Femur (tissue), 1 donor: ENCODE results near the gene FYTTD1.

Source experiments
- DNase-seq: peaks from one replicate; pipeline ENCODE4 v3.0.0-alpha.2; 2017

Gene FYTTD1

DNA sequence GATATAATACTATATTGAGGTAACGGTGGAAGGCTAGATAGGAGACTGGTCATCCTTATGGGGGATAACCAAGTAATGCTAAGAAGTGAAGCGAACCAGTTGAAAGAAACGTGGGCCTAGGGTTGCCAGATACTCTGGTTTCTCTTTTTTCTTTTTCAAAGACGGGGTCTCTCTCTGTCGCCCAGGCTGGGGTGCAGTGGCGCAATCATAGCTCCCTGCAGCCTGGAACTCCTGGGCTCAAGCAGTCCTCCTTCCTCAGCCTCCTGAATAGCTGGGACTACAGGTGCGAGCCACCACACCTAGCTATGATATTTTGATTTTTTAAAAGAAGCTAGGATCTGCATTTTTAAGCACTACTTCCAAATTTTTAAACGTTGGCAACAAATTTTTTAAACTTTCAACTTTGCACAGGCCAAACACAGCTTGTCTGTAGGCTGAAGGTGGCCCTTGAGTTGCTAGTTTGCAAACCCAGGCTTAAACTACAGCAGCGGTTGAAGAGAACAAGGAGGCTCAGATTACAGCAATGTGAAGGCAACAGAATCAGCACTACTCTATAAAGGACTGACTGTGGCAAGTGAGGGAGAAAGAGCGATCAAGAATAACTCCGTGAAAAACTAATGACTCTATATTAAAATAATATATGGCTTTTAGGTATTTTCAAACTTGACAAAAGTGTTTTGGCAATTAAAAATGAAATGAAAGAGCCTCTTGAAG, 11.8 kb upstream of the FYTTD1 start:
- DNase-seq: no peak

DNA sequence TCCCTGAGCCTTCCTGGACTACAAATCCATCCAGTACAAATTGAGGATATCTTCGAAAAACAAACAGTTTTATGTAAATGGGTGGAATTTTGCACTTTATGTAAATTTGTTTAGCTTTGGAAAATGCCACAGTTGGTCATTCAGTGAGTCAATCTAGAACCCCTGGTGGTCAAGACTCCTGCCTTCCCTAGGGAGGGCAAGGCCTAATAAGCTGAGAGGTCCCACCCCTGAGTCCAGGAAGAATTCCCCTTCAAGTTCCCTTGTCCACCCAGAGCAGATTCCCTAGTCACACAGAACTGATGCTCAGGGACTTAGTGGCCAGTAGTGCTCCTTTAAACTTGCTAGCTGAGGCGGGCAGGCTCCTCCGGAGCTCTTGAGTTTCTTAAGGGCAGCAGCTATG, 6.9 kb upstream of the FYTTD1 start:
- no peak for DNase-seq

GRCh38 chr3:197746209-197746608, 3.5 kb upstream of the FYTTD1 start:
- no peak for DNase-seq

DNA sequence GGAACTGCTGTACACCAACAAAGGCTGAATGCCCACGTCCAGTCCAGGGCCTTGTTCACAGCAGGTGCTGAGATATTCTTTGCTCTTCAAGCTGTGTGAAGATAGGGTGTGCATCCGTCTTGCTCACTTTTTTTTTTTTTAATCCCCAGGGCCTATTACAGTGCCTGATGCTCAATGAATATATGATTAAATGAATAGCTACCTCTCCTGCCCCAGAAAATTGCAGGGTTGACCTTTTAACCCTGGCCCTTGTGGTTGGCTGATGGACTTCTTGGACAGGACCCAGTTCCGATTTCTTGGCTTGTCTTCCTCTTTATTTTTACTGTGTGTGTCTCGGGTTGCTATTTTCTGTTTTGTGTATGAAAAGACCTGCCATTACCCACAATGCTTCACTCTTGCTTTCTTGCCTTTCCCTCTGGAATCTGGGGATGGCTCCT, 2.9 kb upstream of the FYTTD1 start:
- DNase-seq: no peak

GRCh38 chr3:197748597-197749314, 927 bp upstream of the FYTTD1 start:
- no peak for DNase-seq

DNA sequence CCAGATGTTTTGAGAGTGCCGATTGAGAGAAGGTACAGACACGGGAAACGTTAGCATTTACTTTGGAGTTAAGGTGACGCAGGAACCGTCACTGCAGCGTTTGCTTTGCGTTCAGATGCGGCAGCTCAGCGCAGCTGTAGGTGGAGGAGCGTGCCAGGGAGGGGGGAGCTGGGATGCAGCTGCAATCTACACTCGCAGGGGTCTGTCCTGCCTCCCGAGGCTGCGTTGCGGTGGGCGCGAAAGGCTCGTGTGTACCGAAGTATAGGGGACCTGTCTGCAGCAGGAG, 425 bp upstream of the FYTTD1 start:
- DNase-seq: no peak

DNA sequence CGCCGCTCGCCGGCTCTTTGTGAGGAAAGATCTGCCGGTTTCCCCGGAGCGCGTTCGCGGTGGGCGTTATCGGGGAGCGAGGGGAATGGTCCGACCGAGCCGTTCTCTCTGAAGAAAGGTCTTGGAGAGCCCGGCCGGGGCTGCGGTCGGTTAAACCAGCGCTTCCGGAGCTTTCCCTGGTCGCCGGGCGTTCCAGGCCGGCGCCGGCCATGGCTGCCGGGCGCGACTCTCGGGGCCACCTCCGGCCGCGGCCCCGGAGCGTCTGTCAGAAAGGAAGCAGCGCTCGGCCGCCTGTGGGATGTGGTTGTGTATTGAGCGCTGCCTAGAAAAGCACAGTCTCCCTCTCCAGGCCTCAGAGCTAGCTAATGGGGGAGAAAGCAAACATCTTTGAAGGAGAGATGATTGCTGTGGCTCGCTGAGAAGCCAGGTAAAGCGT, 731 bp downstream of the FYTTD1 start:
- DNase-seq: peak; percentile 77

DNA sequence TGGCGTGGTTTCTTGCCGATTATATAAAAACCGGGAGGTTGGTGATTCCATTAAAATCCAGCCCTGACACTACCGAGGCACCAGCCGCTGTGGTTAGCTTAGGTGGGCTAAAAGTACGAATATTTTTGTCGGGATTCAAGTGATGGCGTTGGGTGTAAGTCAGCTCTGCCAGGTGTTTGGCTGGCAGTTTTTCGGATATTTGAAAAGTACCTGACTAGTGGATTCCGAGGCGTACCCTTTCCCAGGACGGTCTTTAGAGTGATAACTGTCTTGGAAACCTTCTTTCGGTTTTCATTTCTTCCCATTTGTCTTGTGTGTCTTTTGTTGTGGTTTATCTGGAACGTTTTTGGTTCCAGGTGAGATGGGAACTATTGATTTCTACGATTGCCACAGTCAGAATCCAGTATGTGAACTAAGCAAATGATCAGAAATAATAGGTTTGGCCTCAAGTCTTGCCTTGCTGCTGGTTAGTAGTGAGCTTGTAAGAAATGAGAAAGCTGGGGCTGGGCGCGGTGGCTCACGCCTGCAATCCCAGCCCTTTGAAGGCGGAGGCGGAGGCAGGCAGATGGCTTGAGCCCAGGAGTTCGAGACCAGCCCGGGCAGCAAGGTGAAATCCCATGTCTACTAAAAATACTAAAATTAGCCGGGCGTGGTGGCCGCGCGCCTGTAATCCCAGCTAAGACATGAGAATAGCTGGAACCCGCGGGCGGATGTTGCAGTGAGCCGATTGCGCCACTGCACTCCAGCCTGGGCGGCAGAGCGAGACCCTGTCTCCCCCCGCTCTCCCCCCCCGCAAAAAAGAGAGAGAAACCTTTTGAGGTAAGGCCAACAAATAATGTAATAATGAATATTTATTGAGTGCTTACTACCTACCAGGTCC, 1.4 kb downstream of the FYTTD1 start:
- peak; percentile 55 for DNase-seq

GRCh38 chr3:197752107-197752506, 2.4 kb downstream of the FYTTD1 start:
- DNase-seq: no peak

DNA sequence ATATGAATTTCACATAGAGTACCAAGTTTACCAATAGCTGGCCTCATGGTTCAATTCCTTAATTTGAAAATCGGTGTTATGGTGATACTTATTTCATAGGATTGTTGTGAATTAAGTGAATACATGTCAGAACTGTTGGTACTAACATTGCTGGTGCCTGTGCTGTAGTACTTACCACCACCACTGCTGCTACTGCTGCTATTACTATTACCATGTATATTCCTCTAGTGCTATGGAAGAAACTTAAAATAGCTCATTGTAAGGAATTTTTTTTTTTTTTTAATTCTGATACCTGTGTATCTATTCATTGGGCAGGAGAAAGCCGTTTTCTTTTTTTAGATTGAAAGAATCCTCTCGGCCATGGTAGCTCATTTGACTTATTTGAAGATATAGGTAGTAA, 3.6 kb downstream of the FYTTD1 start:
- DNase-seq: no peak

GRCh38 chr3:197756704-197757103, 7.0 kb downstream of the FYTTD1 start:
- no peak for DNase-seq

DNA sequence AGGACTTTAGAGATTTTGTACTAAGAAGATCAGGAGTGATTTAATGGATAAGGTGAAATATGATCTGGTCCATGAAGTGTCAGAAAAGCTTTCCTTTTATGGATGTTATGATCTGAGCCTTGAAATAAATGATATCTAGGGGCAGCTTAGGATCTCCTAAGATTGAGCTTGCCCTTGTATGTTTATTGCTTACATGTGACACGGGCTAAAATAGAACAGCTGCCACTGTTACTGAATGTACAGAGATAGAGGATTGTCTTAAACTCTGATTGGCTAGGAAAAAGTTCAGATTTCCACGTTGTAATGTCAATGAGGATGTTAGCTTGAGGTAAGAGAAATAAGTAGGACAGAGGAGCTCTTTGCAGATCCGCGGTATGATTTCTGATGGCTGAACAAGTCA, 8.8 kb downstream of the FYTTD1 start:
- DNase-seq: no peak

- DNase-seq: no peak
Observed at GRCh38 chr3:197761784-197762183, 12.1 kb downstream of the FYTTD1 start.

- no peak for DNase-seq
Observed at GRCh38 chr3:197775317-197775716, 25.6 kb downstream of the FYTTD1 start.

DNA sequence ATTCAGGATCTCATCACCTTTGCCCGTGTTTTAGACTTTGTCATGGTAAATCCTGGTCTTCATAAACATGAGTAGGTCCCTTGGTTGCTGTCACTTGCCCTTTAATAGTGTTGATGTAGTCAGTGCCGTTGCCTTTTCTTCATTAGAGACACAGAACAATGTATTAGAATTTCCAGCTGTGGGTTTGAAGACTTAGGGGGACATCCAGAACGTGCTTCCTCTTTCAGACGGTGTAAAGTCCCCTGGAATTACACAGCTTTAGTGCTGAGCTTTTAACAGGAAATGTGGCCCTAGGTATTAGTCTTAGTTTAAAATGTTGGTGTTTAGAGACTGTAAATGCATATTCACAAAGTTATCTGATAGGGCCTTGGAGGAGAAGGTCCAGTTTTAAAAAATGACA, 32.5 kb downstream of the FYTTD1 start:
- no peak for DNase-seq

DNA sequence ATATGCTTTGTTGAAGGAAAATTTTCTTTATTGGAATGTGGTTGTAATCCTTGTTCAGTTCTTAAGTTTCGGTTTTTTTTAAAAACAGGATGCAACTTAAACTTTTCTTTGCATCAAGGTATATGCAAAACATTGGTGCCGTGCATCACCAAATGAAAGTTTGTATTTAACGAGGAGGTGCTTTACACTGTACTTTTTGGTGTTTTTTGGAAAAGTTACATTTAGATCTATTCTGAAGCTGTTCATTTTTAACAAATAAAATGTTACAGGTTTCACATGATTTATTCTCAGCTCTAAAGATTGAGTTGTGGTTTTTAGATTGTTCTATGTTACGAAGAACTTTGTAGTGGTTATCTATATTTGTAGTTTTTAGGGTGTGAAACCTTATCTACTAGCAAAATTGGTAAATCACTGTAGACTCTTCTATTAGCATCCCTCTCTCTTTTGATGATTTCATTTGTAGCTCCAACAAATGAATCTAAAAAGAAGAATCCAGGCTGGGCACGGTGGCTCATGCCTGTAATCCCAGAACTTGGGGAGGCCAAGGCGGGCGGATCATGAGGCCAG, 34.4 kb downstream of the FYTTD1 start:
- no peak for DNase-seq

GRCh38 chr3:197787412-197787811, 37.7 kb downstream of the FYTTD1 start:
- no peak for DNase-seq

GRCh38 chr3:197789309-197789708, 39.6 kb downstream of the FYTTD1 start:
- no peak for DNase-seq

DNA sequence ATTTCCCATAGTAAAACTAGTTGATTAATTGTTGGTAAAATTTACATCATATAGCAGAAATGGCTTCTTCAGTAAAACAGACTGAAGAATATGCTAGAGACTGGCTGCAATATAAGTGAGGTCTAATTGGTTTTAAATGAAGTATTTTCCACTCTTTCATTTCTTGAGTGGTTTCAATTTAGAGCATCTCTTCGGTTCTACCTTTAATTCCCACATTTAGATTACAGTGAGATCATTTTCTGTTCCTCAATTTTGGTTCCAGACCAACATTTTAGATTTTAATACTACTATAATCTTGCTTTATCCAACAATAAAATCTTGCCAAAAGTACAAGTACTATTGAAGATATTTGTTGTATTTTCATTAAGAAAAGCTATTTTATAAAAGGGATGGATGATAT, 40.4 kb downstream of the FYTTD1 start:
- DNase-seq: no peak

DNA sequence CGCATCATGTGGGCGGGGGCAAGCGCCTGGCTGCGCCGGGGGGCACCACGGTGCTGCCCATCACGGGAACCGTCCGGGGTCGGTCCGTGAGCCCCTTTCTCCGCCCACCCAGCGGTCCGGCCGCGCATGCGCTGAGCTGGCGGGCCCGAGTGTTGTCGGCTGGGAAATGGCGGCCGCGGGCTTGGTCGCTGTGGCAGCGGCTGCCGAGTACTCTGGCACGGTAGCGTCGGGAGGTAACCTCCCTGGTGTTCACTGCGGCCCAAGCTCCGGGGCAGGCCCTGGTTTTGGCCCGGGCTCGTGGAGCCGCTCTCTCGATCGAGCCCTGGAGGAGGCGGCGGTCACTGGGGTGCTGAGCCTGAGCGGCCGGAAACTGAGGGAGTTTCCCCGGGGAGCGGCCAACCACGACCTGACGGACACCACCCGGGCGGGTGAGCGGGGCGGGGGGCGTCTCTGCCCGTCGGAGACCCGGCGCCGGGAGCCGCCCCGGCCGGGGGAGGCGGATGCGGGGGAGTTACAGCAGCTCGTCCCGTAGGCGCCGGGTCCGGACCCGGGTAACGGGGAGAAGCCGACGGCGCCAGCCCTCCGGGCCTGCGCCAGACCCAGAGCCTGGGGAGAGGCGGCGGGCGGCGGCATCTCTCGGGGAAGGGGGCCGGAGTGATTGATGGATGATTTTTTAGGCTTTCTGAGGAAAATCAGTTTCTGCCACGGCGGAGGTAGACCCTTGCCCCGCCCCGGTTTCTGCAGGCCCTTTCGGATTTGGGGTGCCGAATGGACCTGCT, 41.6 kb downstream of the FYTTD1 start, which contains the start of gene LRCH3:
TSS of gene LRCH3 (plus strand) at position 142 of the 779 bp plus-strand sequence. CDS start at position 167, 25 bp downstream.
- DNase-seq: peak; percentile 93

GRCh38 chr3:197791892-197792647, 42.4 kb downstream of the FYTTD1 start:
- no peak for DNase-seq

- DNase-seq: no peak
Observed at GRCh38 chr3:197793247-197793646, 43.6 kb downstream of the FYTTD1 start.
